Inflammatory macrophage (primary cell): ENCODE results near the gene SNAPC2.
"Not testable (repeated sequence)": the region's sequence is repeated elsewhere in the genome, so short reads cannot be mapped to it uniquely, and the experiment has no call there.

Source experiments
- DNase-seq, 2 donors: peaks; one replicate each; pipeline ENCODE4 v3.0.0-alpha.2; 2020 to 2022

Gene SNAPC2

GRCh38 chr19:7940841-7941240 is 20.7 kb downstream of the SNAPC2 start:
- no peak for DNase-seq

GRCh38 chr19:7941895-7942596 is 21.9 kb downstream of the SNAPC2 start:
- DNase-seq: no peak

GRCh38 chr19:7942981-7943443 is 22.9 kb downstream of the SNAPC2 start:
- DNase-seq: no peak

GRCh38 chr19:7943444-7944176 is 23.5 kb downstream of the SNAPC2 start, which contains the start of gene TIMM44:
Gene TIMM44 (minus strand): TSS chr19:7943666. CDS start chr19:7943651, 15 bp downstream.
- peak; percentile 100 for DNase-seq

- peak; percentile 92 to 94 for DNase-seq
Observed at GRCh38 chr19:7944177-7944761, 24.1 kb downstream of the SNAPC2 start.

GRCh38 chr19:7947939-7948338 is 27.8 kb downstream of the SNAPC2 start:
- peak in 1 of 2 donors; percentile 20 for DNase-seq

GRCh38 chr19:7953060-7953459 is 32.9 kb downstream of the SNAPC2 start:
- DNase-seq: peak; percentile 53 to 72

- peak in 1 of 2 donors; percentile 7 for DNase-seq
Observed at GRCh38 chr19:7953576-7953975, 33.4 kb downstream of the SNAPC2 start.

- DNase-seq: no peak
Observed at GRCh38 chr19:7955696-7956095, 35.6 kb downstream of the SNAPC2 start.

- no peak for DNase-seq
Observed at GRCh38 chr19:7959211-7959610, 39.1 kb downstream of the SNAPC2 start.

- not testable (repeated sequence) for DNase-seq
Observed at GRCh38 chr19:7961082-7961481, 40.9 kb downstream of the SNAPC2 start.

GRCh38 chr19:7961920-7962626 is 41.9 kb downstream of the SNAPC2 start:
- no peak for DNase-seq

- DNase-seq: no peak
Observed at GRCh38 chr19:7962644-7963268, 42.6 kb downstream of the SNAPC2 start.

- no peak for DNase-seq
Observed at GRCh38 chr19:7963566-7963965, 43.4 kb downstream of the SNAPC2 start.

- DNase-seq: no peak
Observed at GRCh38 chr19:7965259-7965841, 45.2 kb downstream of the SNAPC2 start.

- DNase-seq: no peak
Observed at GRCh38 chr19:7965921-7966665, 46.0 kb downstream of the SNAPC2 start.

GRCh38 chr19:7968008-7968795 is 48.1 kb downstream of the SNAPC2 start:
- no peak for DNase-seq

- DNase-seq: no peak
Observed at GRCh38 chr19:7968796-7969554, 48.8 kb downstream of the SNAPC2 start.

GRCh38 chr19:7969555-7969939 is 49.4 kb downstream of the SNAPC2 start:
- no peak for DNase-seq
